A549 (cell line): Measurements from ENCODE around the gene ZNF471. TPM values are rescaled to one million over a fixed set of nuclear protein-coding genes. Genes with fewer than 3 reads are reported as not detected.

Experiments used
- ATAC-seq, 2 experiments: fragments of 200-7000 bp in 1 of 2; fragments of >200 bp in 1 of 2; cut with Nextera tagmentation in 1 of 2; cut with Tn5 transposase in 1 of 2; 3 replicates each; pipeline versions ENCODE4 v1.8.0 to v1.9.1; 2018 to 2020; ENCODE audit warnings: mild to moderate bottlenecking in 1 of 2, moderate library complexity in 1 of 2
- CTCF ChIA-PET: fragments of 300-600 bp; sonication (Branson Sonifier 250); formaldehyde crosslinking; extraction: SDS; loops from one replicate; lab custom pipeline; 2021; ENCODE audit warnings: antibody characterized with exemption, inconsistent platforms; lab: Yijun Ruan, JAX
- POLR2A ChIA-PET: fragments of 350-600 bp; formaldehyde crosslinking; extraction: SDS; loops from one replicate; lab custom pipeline; 2021; ENCODE audit warnings: antibody characterized with exemption, inconsistent platforms; lab: Yijun Ruan, JAX
- DNase-seq, 2 experiments: peaks; one replicate each; pipeline versions ENCODE4 v3.0.0 to v3.0.0-alpha.2; 2011 to 2016; ENCODE audit warnings: low read depth in 1 of 2, low spot score in 1 of 2
- FAIRE-seq: peaks from 2 replicates; lab custom pipeline; 2011; peaks lifted over from hg19 to GRCh38; lab: Jason Lieb, UNC
- H3K27ac ChIP-seq, 2 experiments: fragments of >200 bp; sonication (Bioruptor Twin); formaldehyde crosslinking; 3 replicates each; pipeline ENCODE4 v1.5.1; 2016 to 2017
- H3K4me1 ChIP-seq: fragments of >200 bp; sonication (Bioruptor Twin); formaldehyde crosslinking; 3 replicates; pipeline ENCODE4 v1.6.1; 2016
- H3K4me2 ChIP-seq: fragments of >200 bp; sonication (Bioruptor Twin); formaldehyde crosslinking; 3 replicates; pipeline ENCODE4 v1.6.1; 2016
- H3K4me3 ChIP-seq: fragments of >200 bp; sonication (Bioruptor Twin); formaldehyde crosslinking; 3 replicates; pipeline ENCODE4 v1.5.1; 2016
- H3K9me3 ChIP-seq: fragments of >200 bp; sonication (Bioruptor Twin); formaldehyde crosslinking; 3 replicates; pipeline ENCODE4 v1.6.1; 2016
- ATOH8 ChIP-seq: fragments of 250-450 bp; sonication (Bioruptor Pico); IDR thresholded peaks from 2 replicates; pipeline ENCODE4 v1.5.0; 2020; ENCODE audit warnings: low read depth, mild to moderate bottlenecking, moderate library complexity
- CBX8 ChIP-seq: fragments of 200-600 bp; sonication (generic); IDR thresholded peaks from 2 replicates; pipeline ENCODE4 v1.6.1; 2016
- CEBPB ChIP-seq, 2 experiments: fragments of >200 bp in 1 of 2; sonication (Bioruptor Twin) in 1 of 2; formaldehyde crosslinking in 1 of 2; IDR thresholded peaks; 2 replicates each; pipeline ENCODE4 v1.6.1; 2012 to 2016
- CHD2 ChIP-seq: fragments of 150-350 bp; IDR thresholded peaks from 2 replicates; pipeline ENCODE4 v1.6.1; 2014; ENCODE audit warnings: low read length; ENCODE audit not compliant: partially characterized antibody
- CHD4 ChIP-seq: fragments of 200-600 bp; sonication (generic); IDR thresholded peaks from 2 replicates; pipeline ENCODE4 v1.6.1; 2016; ENCODE audit warnings: antibody characterized with exemption, mild to moderate bottlenecking, borderline replicate concordance
- CTCF ChIP-seq: fragments of >200 bp; sonication (Bioruptor Twin); formaldehyde crosslinking; IDR thresholded peaks from 3 replicates; pipeline ENCODE4 v1.5.1; 2016
- E2F6 ChIP-seq: IDR thresholded peaks from 2 replicates; pipeline ENCODE4 v1.6.1; 2012; ENCODE audit warnings: low read depth, borderline replicate concordance
- EP300 ChIP-seq, 2 experiments: fragments of >200 bp; sonication (Bioruptor Twin); formaldehyde crosslinking; IDR thresholded peaks; 2 replicates in 1 of 2; 3 replicates in 1 of 2; pipeline ENCODE4 v1.6.1; 2016 to 2017
- ESRRA ChIP-seq: fragments of 150-350 bp; IDR thresholded peaks from 2 replicates; pipeline ENCODE4 v1.6.1; 2014; ENCODE audit warnings: mild to moderate bottlenecking, low read length, borderline replicate concordance
- GATA3 ChIP-seq: IDR thresholded peaks from 2 replicates; pipeline ENCODE4 v1.6.1; 2012; ENCODE audit warnings: borderline replicate concordance
- HOXA7 ChIP-seq: fragments of 250-450 bp; sonication (Bioruptor Pico); IDR thresholded peaks from 2 replicates; pipeline ENCODE4 v1.5.0; 2020; ENCODE audit warnings: mild to moderate bottlenecking, moderate library complexity
- HOXB13 ChIP-seq: fragments of 250-450 bp; sonication (Bioruptor Pico); IDR thresholded peaks from 2 replicates; pipeline ENCODE4 v1.5.0; 2020; ENCODE audit warnings: low read depth, mild to moderate bottlenecking, moderate library complexity
- HOXB5 ChIP-seq: fragments of 250-450 bp; sonication (Bioruptor Pico); IDR thresholded peaks from 2 replicates; pipeline ENCODE4 v1.5.0; 2020; ENCODE audit warnings: mild to moderate bottlenecking, moderate library complexity
- JUNB ChIP-seq: fragments of >200 bp; sonication (Bioruptor Twin); formaldehyde crosslinking; IDR thresholded peaks from 2 replicates; pipeline ENCODE4 v1.6.1; 2016
- MAFK ChIP-seq: fragments of 450-650 bp; IDR thresholded peaks from 2 replicates; pipeline ENCODE4 v1.6.1; 2014; ENCODE audit not compliant: partially characterized antibody
- MAX ChIP-seq: IDR thresholded peaks from 2 replicates; pipeline ENCODE4 v1.6.1; 2012
- MYC ChIP-seq: IDR thresholded peaks from 2 replicates; pipeline ENCODE4 v1.6.1; 2012; ENCODE audit warnings: mild to moderate bottlenecking, inconsistent platforms, low read length, improper control_type of control experiment, borderline replicate concordance
- NFE2L2 ChIP-seq: fragments of 150-350 bp; conservative IDR thresholded peaks from 2 replicates; pipeline ENCODE4 v1.6.1; 2014; ENCODE audit warnings: low read length
- PHF8 ChIP-seq: fragments of 200-600 bp; sonication (generic); IDR thresholded peaks from 2 replicates; pipeline ENCODE4 v1.6.1; 2016; ENCODE audit warnings: low read depth, mild to moderate bottlenecking, antibody characterized with exemption, moderate library complexity, borderline replicate concordance
- POLR2AphosphoS2 ChIP-seq: conservative IDR thresholded peaks from 2 replicates; pipeline ENCODE4 v1.6.1; 2012; ENCODE audit warnings: low read length, improper control_type of control experiment, inconsistent platforms
- RNF2 ChIP-seq: fragments of 200-600 bp; sonication (generic); IDR thresholded peaks from 2 replicates; pipeline ENCODE4 v1.6.1; 2016; ENCODE audit warnings: low read depth, mild to moderate bottlenecking, antibody characterized with exemption, moderate library complexity, borderline replicate concordance
- SMC3 ChIP-seq: fragments of >200 bp; sonication (Bioruptor Twin); formaldehyde crosslinking; IDR thresholded peaks from 3 replicates; pipeline ENCODE4 v1.6.1; 2018; ENCODE audit warnings: inconsistent platforms
- TP53 ChIP-seq: fragments of 250-450 bp; sonication (Bioruptor Pico); IDR thresholded peaks from 2 replicates; pipeline ENCODE4 v1.5.0; 2021; ENCODE audit warnings: mild to moderate bottlenecking, moderate library complexity
- WGBS: methylation state at CpG from one replicate; pipeline ENCODE4 v1.1.6; 2017; ENCODE audit errors: missing lambda C conversion rate; 5-methylcytosine and 5-hydroxymethylcytosine counted together
- polyA plus RNA-seq, 4 experiments: library from polyadenylated mRNA; depleted of rRNA in 3 of 4; stranded (reverse); fragments of >200 nt; fragmentation: RNase III in 1 of 4; extraction: RNeasy Plus Mini Kit Qiagen cat#74134 plus additional on column Dnase treatment in 1 of 4; gene quantifications; 2 replicates in 3 of 4; 3 replicates in 1 of 4; pipeline ENCODE4 v1.2.3, GENCODE V29; 2011 to 2017

The ZNF471 gene
- polyA plus RNA-seq, 2 of the 4 experiments (the other 2 are of a cell fraction): 0.04 to 0.18 TPM

GRCh38 chr19:56525214-56525860 is 17.7 kb downstream of the ZNF471 start:
- DNase-seq: no peak
- Histone ChIP-seq H3K4me3 (no peak overlapping the region), H3K9me3 (peaks cover 88% of the 10 kb centered on the region), H3K4me1 (no peaks in the 10 kb centered on the region), H3K27ac (no peak overlapping the region), H3K4me2 (no peak overlapping the region)
- CTCF ChIA-PET: interaction anchor here (0.7 kb wide), 1 partner anchor 133 kb away, joined by 3 read pairs; no protein-coding TSS in a partner anchor
- WGBS: 26% methylated on average over 4 of the region's 4 CpGs
- no peak for ATAC-seq
- TF ChIP-seq SMC3 (no peak), GATA3 (peak; percentile 40; the same call in 1 of the 2 replicates)
- FAIRE-seq: no peak
- POLR2A ChIA-PET: no interaction called here

- H3K27ac ChIP-seq: no peak overlapping the region
- no peak for DNase-seq
- TF ChIP-seq MAFK (peak; percentile 65), MYC (no peak), ESRRA (no peak)
Measured at GRCh38 chr19:56537442-56537841, 29.8 kb downstream of the ZNF471 start.

GRCh38 chr19:56538254-56538760 is 30.7 kb downstream of the ZNF471 start:
- FAIRE-seq (no peak), ATAC-seq (peak; percentile 96 to 98), DNase-seq (peak; percentile 89 to 95)
- ChIA-PET CTCF (interaction anchor here (0.7 kb wide), 1 partner anchor 16 kb away, joined by 3 read pairs; no protein-coding TSS in a partner anchor), POLR2A (interaction anchor here (1.0 kb wide), 1 partner anchor 702 kb away, joined by 3 read pairs; the partner anchor contains the start of gene ZNF805)
- TF ChIP-seq PHF8 (peak; percentile 27), ATOH8 (CRISPR knock-in tag) (no peak), TP53 (no peak)
- 4% methylated on average over 21 of the region's 46 CpGs for WGBS
- Histone ChIP-seq H3K4me3 (peak overlapping the region; percentile 73), H3K9me3 (peaks cover 88% of the 10 kb centered on the region), H3K4me1 (no peaks in the 10 kb centered on the region), H3K27ac (peak overlapping the region; percentile 84 to 93), H3K4me2 (peak overlapping the region; percentile 79)

More at GRCh38 chr19:56537442-56537841, 29.8 kb downstream of the ZNF471 start:
- ATAC-seq (no peak), FAIRE-seq (no peak)
- 88% methylated on average over 3 of the region's 3 CpGs for WGBS
- H3K4me1 ChIP-seq: no peaks in the 10 kb centered on the region
- CTCF ChIA-PET: interaction anchor here (0.8 kb wide), 1 partner anchor 33 kb away, joined by 3 read pairs; no protein-coding TSS in a partner anchor
- H3K4me3 ChIP-seq: peak overlapping the region; percentile 73; the same call in 2 of the 3 replicates
- peaks cover 90% of the 10 kb centered on the region for H3K9me3 ChIP-seq
- peak overlapping the region; percentile 79; the same call in 1 of the 3 replicates for H3K4me2 ChIP-seq
- POLR2A ChIA-PET: no interaction called here

- Histone ChIP-seq H3K27ac (peak within 1 kb of the TSS; percentile 84 to 93), H3K4me2 (peak within 1 kb of the TSS; percentile 85), H3K9me3 (peaks cover 88% of the 10 kb centered on the region), H3K4me3 (peak within 1 kb of the TSS; percentile 73), H3K4me1 (no peaks in the 10 kb centered on the region)
- ChIA-PET POLR2A (interaction anchor here (1.0 kb wide), 1 partner anchor 701 kb away, joined by 3 read pairs; the partner anchor contains the start of gene ZNF805), CTCF (no interaction called here)
- ATAC-seq: peak; percentile 84 to 88
- no peak for DNase-seq
- no peak for FAIRE-seq
- TF ChIP-seq CEBPB (IDR thresholded peaks at IDR 0.05) (no peak), CHD2 (no peak), PHF8 (peak; percentile 46), POLR2AphosphoS2 (no peak), NFE2L2 (no peak), E2F6 (peak; percentile 78; the same call in 1 of the 2 replicates), JUNB (no peak), CHD4 (no peak), HOXB13 (CRISPR knock-in tag) (0 out of 2 replicates have a peak, but pooled peaks have one; percentile 50), CBX8 (no peak), HOXB5 (CRISPR knock-in tag) (0 out of 2 replicates have a peak, but pooled peaks have one; percentile 31), EP300 (IDR thresholded peaks at IDR 0.05) (no peak), HOXA7 (no peak), MAX (peak; percentile 67; the same call in 1 of the 2 replicates), CTCF (no peak), RNF2 (0 out of 2 replicates have a peak, but pooled peaks have one; percentile 25)
- WGBS: 2% methylated on average over 30 of the region's 65 CpGs
Measured at GRCh38 chr19:56538761-56539263, 31.2 kb downstream of the ZNF471 start, which contains the start of gene ZFP28. Gene ZFP28, plus strand, starts transcription at chr19:56538948. Its CDS starts 71 bp downstream, at chr19:56539019.
